Measurements from ENCODE around the gene ATF6B.
"Not testable (repeated sequence)": the region's sequence is repeated elsewhere in the genome, so short reads cannot be mapped to it uniquely, and the experiment has no call there.

Gene ATF6B

GRCh38 chr6:32107406-32107805 lies 20.6 kb downstream of the ATF6B start:
- no peak for DNase-seq (ENCODE audit: low read depth in 2 of 2)

- no peak for DNase-seq (ENCODE audit: low read depth in 2 of 2)
These were observed 22.6 kb downstream of the ATF6B start for GRCh38 chr6:32105433-32105832.

- no peak for DNase-seq (ENCODE audit: low read depth in 2 of 2)
These were observed 25.8 kb downstream of the ATF6B start for GRCh38 chr6:32102255-32102654.

GRCh38 chr6:32100251-32100650 lies 27.8 kb downstream of the ATF6B start:
- not testable (repeated sequence) for DNase-seq (ENCODE audit: low read depth in 2 of 2)

GRCh38 chr6:32097364-32097763 lies 30.7 kb downstream of the ATF6B start:
- no peak for DNase-seq (ENCODE audit: low read depth in 2 of 2)

- no peak for DNase-seq (ENCODE audit: low read depth in 2 of 2)
These were observed 31.4 kb downstream of the ATF6B start for GRCh38 chr6:32096394-32097258.

- DNase-seq (ENCODE audit: low read depth in 2 of 2): no peak
These were observed 32.0 kb downstream of the ATF6B start for GRCh38 chr6:32096087-32096393.

GRCh38 chr6:32095338-32096086 lies 32.5 kb downstream of the ATF6B start:
- no peak for DNase-seq (ENCODE audit: low read depth in 2 of 2)

GRCh38 chr6:32092760-32093497 lies 35.1 kb downstream of the ATF6B start:
- DNase-seq (ENCODE audit: low read depth in 2 of 2): no peak

- DNase-seq (ENCODE audit: low read depth in 2 of 2): no peak
These were observed 38.8 kb downstream of the ATF6B start for GRCh38 chr6:32089082-32089828.

- DNase-seq (ENCODE audit: low read depth in 2 of 2): no peak
These were observed 39.5 kb downstream of the ATF6B start for GRCh38 chr6:32088487-32089049.

- peak; percentile 26 to 55 for DNase-seq (ENCODE audit: low read depth in 2 of 2)
These were observed 40.2 kb downstream of the ATF6B start for GRCh38 chr6:32087574-32088486.

GRCh38 chr6:32086661-32087573 lies 41.1 kb downstream of the ATF6B start:
- no peak for DNase-seq (ENCODE audit: low read depth in 2 of 2)

GRCh38 chr6:32085759-32086459 lies 42.1 kb downstream of the ATF6B start:
- no peak for DNase-seq (ENCODE audit: low read depth in 2 of 2)

- DNase-seq (ENCODE audit: low read depth in 2 of 2): no peak
These were observed 43.3 kb downstream of the ATF6B start for GRCh38 chr6:32084780-32085179.

GRCh38 chr6:32083812-32084768 lies 44.0 kb downstream of the ATF6B start:
- DNase-seq (ENCODE audit: low read depth in 2 of 2): no peak

GRCh38 chr6:32082935-32083334 lies 45.1 kb downstream of the ATF6B start:
- no peak for DNase-seq (ENCODE audit: low read depth in 2 of 2)
